ENCODE results near the gene ZNF581.

The ZNF581 gene

DNA sequence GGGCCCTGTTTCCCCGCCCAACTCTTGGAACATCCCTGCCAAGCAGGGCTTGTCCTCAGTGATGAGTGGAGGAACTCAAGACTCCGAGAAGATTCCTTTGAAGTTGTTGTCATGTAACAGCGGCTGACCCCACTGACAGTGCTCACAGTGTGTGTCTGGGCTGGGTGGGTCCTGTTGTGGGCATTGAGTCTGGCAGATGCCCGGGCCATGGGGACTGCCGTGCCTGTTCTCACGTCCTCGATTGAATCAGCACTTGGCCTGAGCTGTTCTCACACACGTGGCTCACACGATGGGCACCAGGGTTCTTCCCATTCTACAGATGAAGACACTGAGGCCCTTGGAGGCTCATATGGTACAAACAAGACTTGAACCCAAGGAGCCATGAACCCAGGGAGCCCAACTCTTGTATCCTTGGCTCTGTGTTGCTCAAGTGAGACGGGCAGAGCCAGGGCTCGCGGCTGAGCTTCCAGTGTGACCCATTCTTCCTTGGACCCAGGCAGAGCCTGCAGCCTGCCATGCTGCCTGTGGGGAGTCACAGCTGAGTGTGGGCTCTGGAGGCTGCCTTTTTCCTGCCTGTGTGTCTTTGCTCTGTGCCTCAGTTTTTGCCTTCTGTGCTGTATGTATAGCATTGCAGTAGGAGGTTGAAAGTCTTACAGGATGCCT lies 23.0 kb downstream of the ZNF581 start:
- DNase-seq (ENCODE audit: low read depth): no peak

GRCh38 chr19:55667006-55667381 lies 23.5 kb downstream of the ZNF581 start:
- DNase-seq (ENCODE audit: low read depth): no peak

DNA sequence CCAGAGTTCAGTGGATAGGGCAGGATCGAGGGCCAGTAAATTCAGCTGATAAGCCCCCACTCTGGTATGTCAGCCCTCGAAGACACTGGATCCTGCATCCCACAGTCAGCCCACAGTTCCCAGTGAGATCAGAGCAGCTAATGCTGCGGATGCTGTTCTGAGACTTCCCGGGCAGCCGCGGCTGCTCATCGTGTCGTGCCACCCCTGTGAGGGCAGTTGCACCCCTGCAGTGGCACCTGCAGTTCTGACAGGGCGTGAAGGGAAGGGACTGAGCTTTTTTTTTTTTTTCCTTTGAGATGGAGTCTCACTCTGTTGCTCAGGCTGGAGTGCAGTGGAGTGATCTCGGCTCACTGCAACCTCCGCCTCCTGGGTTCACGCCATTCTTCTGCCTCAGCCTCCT lies 24.1 kb downstream of the ZNF581 start:
- no peak for DNase-seq (ENCODE audit: low read depth)

DNA sequence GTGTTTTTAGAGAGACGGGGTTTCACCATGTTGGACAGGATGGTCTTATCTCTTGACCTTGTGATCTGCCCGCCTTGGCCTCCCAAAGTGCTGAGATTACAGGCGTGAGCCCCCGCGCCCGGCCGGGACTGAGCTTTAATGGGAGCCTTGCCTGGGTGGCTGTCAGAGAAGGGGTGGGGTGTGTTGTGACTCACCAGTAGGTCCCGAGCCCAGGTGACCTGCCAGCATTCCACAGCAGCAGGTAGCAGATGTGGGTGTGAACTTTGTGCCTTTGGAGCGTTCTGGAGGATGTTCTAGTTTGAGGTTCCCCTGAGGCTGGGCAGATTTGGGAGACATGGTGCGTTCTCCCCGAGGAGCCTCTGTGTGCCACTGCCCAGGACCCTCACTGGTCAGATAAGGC lies 24.5 kb downstream of the ZNF581 start:
- DNase-seq (ENCODE audit: low read depth): no peak

GRCh38 chr19:55668603-55669348 lies 25.3 kb downstream of the ZNF581 start:
- no peak for DNase-seq (ENCODE audit: low read depth)

DNA sequence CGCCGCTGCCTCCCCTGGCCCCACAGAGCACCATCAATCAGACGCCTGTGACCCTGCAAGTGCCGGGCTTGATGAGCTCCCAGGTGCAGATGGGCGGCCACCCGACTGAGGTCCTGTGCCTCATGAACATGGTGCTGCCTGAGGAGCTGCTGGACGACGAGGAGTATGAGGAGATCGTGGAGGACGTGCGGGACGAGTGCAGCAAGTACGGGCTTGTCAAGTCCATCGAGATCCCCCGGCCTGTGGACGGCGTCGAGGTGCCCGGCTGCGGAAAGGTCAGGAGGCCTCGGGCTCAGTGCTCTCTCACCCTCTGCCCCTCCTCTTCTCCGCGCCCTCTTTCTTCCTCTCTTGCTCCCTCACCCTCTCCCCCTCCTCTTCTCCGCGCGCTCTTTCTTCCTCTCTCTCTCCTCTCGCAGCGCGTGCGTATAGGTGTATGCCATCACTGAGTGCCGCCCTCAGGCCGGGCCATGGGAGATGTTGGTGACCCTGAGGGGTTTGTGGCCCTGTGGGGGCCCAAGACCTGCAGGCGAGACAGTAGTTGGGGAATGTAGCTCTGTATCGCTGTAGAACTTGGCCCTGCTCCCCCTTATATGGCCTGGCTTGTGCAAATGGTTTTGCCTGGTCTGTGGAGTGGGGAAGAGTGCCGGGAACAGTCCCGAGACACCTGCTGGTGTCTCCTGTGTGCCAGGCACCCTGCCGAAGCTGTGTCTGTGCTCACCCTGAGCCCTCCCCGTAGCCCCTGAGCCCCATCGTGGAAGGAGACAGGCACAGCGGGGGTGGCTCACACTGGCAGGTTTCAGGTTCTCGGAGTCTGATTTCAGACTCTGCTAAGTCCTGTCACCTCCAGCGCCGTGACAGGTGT lies 26.2 kb downstream of the ZNF581 start:
- DNase-seq (ENCODE audit: low read depth): no peak

DNA sequence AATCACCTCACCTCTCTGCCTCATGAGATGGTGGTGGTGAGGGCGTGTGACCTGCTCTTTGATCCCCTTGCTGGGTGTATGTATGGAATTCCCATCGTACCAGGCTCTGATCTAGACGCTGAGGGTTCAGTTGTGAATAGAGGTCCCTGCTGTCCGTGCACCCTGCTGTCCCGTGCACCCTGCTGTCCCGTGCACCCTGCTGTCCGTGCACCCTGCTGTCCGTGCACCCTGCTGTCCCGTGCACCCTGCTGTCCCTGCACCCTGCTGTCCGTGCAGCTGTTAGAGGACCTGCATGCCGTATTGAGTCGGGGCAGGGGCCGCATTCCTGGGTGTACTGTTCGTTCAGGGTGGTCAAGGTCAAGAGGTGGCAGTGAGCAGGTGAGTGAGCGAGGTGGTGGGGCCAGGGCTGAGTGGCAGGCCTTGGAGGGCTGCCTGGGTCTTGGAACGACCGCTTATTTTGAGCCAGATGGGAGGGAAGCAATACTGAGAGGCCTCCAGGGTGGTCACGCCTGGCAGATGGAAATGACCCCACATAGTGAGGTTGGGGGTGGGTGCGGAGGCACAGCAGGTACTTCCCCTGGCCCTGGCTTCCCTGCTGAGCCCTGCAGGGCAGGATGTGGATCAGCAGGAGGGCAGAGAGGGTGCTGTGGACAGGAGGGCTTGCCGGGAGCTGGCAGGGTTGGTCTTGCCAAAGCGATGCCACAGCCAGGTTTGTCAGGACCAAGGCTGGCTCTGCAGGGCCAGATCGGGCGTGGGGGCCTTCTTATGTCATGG lies 27.0 kb downstream of the ZNF581 start:
- no peak for DNase-seq (ENCODE audit: low read depth)

GRCh38 chr19:55671054-55671378 lies 27.6 kb downstream of the ZNF581 start:
- DNase-seq (ENCODE audit: low read depth): no peak

DNA sequence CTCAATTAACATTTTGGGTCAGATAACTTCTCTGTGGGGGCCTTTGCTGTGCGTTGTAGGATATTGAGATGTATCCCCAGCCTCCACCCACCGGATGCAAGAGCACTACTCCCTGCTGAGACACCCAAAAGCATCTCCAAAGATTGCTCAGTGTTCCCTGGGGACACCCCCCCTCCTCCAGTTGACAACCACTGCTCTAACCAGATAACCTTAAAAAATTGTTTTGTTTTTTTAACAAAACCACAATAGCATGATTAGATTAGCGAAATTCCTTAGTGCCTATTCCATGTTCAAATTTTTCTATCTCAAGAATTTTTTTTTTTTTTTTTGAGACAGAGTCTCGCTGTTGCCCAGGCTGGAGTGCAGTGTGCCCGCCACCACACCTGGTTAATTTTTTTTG lies 29.0 kb downstream of the ZNF581 start:
- no peak for DNase-seq (ENCODE audit: low read depth)

DNA sequence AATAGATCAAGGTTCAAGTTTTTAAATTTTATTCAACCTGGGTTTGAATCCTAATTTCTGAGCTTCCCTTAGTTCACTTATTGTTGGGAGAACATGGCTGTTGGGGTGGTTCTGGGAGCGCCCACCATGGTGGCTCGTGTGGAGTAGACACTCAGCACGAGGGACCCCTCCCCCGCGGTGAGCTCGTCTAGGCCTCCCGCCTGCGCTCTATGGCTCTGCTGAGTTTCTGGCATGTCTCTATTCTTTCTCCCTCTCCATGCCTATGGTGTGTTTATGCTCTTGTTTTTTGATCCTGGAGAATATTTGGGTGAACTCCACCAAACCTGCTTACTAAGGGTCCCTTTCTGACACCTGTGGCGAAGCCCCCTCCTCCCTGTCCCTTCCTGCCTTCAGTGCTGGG lies 30.0 kb downstream of the ZNF581 start:
- DNase-seq (ENCODE audit: low read depth): no peak

DNA sequence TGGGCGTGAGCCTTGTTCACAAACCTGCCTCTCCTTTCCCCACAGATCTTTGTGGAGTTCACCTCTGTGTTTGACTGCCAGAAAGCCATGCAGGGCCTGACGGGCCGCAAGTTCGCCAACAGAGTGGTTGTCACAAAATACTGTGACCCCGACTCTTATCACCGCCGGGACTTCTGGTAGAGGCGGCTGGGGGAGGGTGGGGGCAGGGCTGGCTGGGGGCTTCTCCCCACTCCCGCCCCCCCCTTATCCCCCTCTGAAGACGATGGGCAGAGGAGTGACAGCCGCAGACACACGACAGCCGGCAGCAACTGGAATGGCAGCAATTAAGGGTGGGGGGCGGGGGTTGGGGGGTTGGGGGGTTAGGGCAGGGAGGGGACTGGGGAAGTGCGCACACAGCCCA lies 30.4 kb downstream of the ZNF581 start:
- DNase-seq (ENCODE audit: low read depth): no peak

DNA sequence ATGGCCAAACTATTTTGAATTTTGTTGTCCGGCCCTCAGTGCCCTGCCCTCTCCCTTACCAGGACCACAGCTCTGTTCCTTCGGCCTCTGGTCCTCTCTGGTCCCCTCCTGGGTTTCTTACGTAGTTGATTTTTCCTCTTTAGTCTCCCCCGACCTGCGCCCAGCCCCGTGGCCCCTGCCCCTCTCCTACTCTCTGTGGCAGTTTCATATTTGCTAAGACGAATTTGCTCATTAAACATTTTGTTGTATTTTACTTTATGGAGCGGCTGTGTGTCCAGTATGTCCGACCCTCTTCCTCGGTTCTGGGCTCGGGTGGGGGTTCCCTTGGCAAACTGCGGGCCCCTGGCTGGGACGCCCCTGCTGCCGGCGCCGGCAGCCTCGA lies 31.0 kb downstream of the ZNF581 start:
- DNase-seq (ENCODE audit: low read depth): no peak

GRCh38 chr19:55674841-55675660 lies 31.6 kb downstream of the ZNF581 start, which contains the start of gene EPN1:
EPN1 (plus strand) TSS chr19:55675226; CDS start chr19:55678628, 3,402 bp downstream.
- peak; percentile 93 for DNase-seq (ENCODE audit: low read depth)

DNA sequence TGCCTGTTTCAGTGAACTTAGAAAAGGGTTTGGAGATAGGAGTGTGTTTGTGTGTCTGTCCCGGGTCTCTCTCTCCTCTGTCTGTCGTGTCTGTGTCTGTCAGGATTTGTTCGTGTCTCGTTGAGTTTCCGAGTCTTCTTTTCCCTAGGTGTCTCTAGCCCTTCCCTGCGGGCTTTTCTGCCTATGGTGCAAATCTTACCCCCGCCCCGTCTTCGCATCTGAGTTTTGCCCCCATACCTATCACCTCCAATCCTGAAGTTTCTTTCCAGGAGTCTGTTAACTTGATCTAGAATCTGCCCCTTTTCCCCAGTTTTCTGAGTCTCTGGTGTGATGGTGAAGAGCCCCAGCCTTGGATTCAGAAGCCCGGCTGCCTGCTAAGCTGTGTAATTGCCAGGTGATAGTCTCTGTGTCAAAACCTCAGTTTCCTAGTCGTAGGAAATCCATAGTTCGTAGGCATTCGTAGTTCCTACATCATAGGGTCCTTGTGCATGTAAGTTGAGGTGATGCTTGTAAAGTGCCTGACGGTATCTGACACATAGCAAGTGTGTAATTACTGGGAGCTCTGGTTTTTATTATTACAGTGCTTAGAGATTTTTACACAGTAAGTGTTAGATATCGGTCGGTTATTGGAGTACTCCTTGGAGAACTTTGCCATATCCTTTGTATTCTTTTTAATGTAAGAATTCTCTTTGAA lies 32.4 kb downstream of the ZNF581 start:
- no peak for DNase-seq (ENCODE audit: low read depth)

DNA sequence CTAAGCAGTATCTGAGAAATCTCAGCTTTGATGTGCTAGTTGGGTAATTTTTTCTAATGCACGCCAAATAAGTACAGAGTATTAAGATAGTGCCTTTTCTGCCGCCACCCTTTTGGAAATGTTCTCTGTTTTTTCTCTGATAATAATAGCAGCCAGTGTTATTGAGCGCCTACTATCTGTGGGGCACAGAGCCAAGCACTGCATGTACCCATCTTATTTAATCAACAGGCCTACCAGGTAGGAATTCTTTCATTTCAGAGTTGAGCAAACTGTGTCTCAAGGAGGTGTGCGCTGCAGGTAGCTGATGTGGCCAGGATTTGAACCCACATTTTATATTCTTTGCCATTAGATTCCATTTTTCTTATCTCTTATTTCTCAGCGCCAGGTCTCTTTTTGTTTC lies 32.9 kb downstream of the ZNF581 start:
- no peak for DNase-seq (ENCODE audit: low read depth)

- no peak for DNase-seq (ENCODE audit: low read depth)
Observed at GRCh38 chr19:55676889-55677505, 33.5 kb downstream of the ZNF581 start.

GRCh38 chr19:55677572-55678028 lies 34.2 kb downstream of the ZNF581 start:
- DNase-seq (ENCODE audit: low read depth): no peak

GRCh38 chr19:55678121-55678671 lies 34.7 kb downstream of the ZNF581 start:
- no peak for DNase-seq (ENCODE audit: low read depth)

DNA sequence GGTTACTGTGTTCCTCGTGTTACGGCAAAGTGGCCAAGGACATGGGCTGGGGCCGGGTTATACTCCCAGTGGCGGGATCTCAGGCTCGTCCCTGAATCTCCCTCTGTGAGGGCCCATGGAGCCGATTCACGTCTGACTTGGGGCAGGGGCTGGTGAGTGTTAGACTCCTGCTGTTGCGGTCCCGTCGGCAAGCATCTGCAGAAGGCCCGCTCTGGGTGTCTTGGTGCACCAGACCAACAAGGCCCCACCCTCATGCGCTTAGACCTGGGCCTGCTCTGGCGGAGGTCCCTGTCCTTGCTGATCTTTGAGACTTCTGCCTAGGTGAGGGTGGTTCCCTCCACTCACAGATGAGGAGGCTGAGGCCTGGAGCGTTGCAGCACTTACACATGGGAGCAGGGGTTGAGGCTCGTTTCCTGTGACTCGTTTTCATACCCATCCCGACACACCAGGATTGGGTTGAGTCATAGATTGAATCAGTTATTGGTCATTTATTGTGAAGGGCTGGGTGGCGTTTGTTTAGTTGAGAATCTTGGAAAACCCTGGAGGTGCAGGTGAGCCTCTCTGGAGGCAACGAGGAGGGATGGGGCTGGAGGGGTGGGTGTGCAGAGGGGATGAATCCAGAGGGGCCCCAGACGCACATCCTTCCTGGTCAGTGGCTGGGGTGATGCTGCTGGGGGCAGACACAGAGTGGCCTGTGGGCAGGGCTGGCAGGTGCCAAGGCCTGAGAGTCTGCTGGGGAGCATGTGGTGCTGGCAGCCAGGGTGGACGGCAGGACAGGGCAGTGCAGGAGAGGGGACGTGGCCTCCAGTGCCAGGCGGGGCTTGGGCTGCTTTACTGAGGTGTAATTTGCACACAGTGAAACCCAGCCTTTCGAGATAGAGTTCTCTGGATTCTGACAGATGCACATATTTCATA lies 36.2 kb downstream of the ZNF581 start:
- DNase-seq (ENCODE audit: low read depth): no peak

Measured in fibroblast of the conjunctiva (primary cell).